ENCODE data around the gene GRHL1.

GRHL1 gene

DNA sequence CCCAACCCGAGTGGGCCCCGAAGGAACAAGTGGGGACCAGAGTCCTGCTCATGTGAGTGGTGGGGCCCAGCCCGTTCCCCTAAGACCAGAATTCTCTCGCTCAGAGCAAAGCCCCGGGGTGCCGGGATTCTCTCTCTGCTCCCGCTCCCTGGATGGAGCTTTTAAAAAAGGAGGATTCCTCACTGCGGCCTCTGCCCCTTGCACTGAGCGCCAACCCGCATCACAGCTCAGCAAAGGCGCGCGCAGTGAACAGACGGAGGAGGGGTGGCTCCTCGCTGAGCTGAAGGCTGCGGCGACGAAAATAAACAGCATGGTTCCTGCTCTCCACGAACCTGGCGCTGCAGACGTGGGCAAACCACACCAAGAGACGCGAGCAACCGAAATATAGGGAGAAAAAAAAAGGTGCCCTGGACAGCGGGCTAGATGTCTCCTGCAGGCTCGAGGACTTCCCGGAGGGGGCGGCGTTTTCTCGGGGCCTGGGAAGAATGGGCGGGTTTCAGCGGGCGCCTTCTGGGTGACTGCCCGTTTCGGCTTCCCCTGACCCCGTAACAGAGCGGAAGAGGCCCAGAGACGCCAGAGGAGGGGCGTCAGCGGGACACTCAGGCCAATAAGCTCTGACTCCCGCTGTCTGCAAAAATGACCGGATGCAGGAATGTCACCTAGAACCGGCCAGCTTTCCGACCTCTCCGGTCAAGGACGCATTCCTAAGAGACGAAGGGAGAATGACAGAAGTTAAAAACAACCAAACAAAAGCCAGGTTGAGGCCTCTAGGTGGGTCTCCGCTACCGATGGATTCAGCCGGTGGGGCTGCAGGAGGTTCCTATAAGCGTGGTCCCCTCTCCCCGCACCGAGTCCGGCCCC lies 91.0 kb downstream of the GRHL1 start:
- DNase-seq = peak; percentile 87
- in situ Hi-C loops (cut with HindIII; ENCODE audit: low pct_ligation_motif_present, low pct_unique_long_range_greater_than_20kb, low sequenced_read_pairs) = loop anchor here (25.0 kb wide), 1 partner anchor 230 kb away; no protein-coding TSS in a partner anchor

DNA sequence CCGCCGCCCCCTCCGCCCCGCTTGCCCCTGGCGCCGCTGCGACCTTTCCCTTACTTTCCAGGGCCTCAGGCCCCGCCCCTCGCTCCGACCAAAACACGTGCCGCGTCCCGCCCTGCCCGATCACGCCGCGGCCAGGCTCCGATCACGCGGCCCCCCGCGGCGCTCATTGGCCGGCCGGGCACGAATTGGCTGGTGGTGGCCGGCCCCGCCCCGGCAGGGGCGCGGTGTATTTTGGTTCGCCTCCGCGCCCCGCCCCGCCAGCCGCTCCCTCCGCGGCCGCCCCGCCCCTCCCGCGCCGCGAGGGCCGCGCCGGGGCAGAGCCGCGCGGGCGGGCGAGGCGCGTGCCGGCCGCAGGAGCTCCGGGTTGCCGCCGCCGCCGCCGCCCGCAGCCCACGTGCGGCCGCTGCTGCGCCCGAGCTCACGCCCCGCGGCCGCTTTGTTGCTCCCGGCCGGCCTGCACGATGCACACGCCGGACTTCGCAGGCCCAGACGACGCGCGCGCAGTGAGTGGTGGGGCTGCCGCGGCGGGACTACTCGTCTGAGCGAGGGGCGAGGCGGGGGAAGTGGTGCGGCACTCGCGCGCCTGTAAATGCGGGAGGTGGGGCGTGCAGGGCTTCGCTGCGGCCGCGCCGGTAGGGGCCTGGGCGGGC lies 91.9 kb downstream of the GRHL1 start, which contains the start of gene KLF11:
KLF11 (plus strand) TSS at position 295 of the 650 bp plus-strand sequence; CDS start at position 462, 167 bp downstream.
- DNase-seq = peak; percentile 94
- in situ Hi-C loops (cut with HindIII; ENCODE audit: low pct_ligation_motif_present, low pct_unique_long_range_greater_than_20kb, low sequenced_read_pairs) = loop anchor here (25.0 kb wide), 1 partner anchor 231 kb away; no protein-coding TSS in a partner anchor

DNA sequence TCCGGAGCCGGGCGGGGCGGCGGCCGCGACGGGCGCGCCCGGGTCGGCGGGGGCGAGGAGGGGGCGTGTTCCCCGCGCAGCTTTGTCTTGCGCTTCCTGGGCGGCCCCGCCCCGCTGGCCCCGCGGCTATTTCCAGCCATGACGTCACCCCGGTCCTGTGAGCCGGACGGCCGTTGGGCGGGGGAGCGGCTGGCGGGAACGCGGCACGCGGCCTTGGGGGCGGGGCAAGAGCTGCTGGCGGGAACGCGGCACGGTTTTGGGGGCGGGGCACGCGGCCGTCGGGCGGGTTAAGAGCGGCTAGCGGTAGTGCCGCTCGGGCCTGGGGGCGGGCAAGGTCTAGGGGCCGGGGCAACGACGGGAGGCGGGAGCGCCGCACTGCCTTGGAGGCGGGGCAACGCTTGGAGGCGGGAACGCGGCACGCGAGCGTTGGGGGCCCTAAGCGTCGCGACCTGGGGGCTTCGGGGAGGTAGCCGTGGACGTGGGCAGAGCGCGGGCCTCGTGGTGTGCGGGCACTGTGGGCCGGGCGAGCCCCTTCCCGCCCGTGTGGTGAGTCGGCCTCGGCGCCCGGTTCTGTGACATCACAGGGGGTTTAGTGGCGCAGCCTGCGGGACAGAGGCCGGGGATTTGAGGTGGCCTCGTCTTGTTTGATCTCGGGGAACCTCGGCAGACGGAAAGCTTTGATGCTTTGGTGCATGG lies 92.6 kb downstream of the GRHL1 start:
- DNase-seq = peak; percentile 96
- in situ Hi-C loops (cut with HindIII; ENCODE audit: low pct_ligation_motif_present, low pct_unique_long_range_greater_than_20kb, low sequenced_read_pairs) = loop anchor here (25.0 kb wide), 1 partner anchor 232 kb away; no protein-coding TSS in a partner anchor

DNA sequence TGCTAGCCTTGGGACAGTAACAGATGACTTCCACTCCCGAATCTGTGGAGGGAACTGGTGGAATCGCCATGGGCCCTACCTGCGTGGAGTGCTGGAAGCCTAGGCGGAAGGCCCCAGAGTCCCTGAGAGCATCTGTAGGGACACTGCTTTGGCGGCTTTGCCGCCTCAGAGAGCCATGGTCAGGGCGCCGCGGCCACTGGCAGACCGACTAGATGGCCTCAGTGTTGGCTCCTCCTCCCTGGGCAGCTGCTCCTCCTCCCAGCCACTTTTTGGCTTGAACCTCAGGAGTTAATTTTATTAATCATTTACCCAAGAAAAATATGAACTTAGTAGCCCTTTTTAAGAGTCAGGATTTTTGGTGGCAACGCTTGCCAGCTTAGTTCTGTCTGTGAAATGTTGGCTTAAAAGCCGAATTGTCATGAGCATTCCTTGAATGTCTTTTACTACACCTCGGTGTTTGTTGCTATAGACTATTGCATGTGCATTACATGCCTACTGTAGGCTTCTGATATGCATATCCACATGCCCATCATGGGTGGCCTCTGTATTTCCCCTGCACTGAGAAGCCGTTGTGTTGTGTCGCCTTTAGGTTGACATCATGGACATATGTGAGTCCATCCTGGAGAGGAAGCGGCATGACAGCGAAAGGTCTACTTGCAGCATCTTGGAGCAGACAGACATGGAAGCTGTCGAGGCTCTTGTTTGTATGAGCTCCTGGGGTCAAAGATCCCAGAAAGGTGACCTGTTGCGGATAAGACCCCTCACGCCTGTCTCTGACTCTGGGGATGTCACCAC lies 94.3 kb downstream of the GRHL1 start:
- no peak for DNase-seq
- in situ Hi-C loops (cut with HindIII; ENCODE audit: low pct_ligation_motif_present, low pct_unique_long_range_greater_than_20kb, low sequenced_read_pairs) = loop anchor here (25.0 kb wide), 1 partner anchor 233 kb away; no protein-coding TSS in a partner anchor

DNA sequence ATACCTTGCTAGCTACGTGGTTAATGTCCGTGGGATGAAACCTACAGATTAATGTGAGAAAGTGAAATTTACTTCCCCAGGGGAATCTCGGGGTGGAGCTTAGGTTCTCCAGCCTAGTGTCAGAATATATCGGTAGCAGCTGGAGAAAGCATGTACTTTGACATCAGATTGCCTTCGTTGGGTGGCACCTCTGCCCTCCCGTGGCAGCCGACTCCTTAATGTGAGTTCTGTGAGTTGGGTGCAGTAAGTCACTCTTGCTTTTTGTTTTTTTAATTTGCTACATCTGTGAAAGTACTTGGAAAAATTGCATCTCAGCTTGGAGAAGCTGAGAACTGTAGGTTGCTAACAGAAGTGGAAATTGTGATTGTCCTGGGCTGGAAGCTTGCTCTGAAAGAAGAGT lies 95.4 kb downstream of the GRHL1 start:
- in situ Hi-C loops (cut with HindIII; ENCODE audit: low pct_ligation_motif_present, low pct_unique_long_range_greater_than_20kb, low sequenced_read_pairs) = loop anchor here (25.0 kb wide), 1 partner anchor 235 kb away; no protein-coding TSS in a partner anchor
- no peak for DNase-seq

DNA sequence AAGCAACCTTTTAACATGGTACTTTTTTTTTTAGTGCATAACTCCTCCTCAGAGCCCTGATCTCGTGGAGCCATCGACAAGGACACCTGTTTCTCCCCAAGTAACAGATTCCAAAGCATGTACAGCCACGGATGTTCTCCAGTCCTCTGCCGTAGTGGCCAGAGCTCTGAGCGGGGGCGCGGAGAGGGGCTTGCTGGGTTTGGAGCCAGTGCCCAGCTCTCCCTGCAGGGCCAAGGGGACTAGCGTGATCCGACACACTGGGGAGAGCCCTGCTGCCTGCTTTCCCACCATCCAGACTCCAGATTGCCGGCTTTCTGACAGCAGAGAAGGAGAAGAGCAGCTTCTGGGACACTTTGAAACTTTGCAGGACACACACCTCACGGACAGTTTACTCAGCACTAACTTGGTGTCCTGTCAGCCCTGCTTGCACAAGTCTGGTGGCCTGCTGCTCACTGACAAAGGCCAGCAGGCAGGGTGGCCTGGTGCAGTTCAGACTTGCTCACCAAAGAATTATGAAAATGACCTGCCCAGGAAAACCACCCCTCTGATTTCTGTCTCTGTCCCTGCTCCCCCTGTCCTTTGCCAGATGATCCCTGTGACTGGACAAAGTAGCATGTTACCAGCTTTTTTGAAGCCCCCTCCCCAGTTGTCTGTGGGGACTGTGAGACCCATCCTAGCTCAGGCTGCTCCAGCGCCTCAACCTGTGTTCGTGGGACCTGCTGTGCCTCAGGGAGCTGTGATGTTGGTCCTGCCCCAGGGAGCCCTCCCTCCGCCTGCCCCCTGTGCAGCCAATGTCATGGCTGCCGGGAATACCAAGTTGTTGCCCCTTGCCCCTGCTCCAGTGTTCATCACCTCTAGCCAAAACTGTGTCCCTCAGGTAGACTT lies 96.4 kb downstream of the GRHL1 start:
- in situ Hi-C loops (cut with HindIII; ENCODE audit: low pct_ligation_motif_present, low pct_unique_long_range_greater_than_20kb, low sequenced_read_pairs) = loop anchor here (25.0 kb wide), 1 partner anchor 236 kb away; no protein-coding TSS in a partner anchor
- no peak for DNase-seq

DNA sequence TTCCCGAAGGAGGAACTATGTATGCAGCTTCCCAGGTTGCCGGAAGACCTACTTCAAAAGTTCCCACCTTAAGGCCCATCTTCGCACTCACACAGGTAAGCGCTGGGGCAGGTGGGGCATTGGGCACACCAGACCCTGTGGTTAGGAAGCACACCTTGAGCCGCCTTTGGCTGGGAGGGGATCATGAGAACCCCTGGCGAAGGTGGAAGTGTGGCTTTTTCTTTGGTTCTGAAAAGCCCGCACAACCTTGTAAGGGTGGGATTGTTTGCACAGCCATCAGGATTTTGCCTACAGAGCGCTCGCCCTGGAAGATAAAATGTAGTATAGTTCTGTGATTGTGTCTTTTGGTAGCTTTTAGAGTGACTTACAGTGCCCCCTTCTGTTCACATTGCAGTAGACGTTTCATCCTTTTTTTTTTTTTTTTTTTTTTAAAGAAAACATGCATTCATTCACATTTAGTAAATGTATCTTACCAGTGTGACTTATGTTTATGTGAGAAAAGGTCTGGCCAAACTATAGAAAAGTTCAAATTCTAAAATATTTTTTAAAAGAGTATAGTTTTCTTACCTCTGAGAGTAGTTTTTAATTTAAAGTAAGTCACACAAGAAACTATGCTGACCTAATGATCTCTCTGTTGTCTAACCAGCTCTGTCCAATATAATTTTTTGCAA lies 97.1 kb downstream of the GRHL1 start:
- DNase-seq = peak; percentile 67
- in situ Hi-C loops (cut with HindIII; ENCODE audit: low pct_ligation_motif_present, low pct_unique_long_range_greater_than_20kb, low sequenced_read_pairs) = loop anchor here (25.0 kb wide), 1 partner anchor 236 kb away; no protein-coding TSS in a partner anchor

Measured in ACHN (cell line).